ENCODE data around the gene CYP2D6.
"Not testable (repeated sequence)": the region's sequence is repeated elsewhere in the genome, so short reads cannot be mapped to it uniquely, and the experiment has no call there.

- TF ChIP-seq CTCF (IDR thresholded peaks at IDR 0.05; ENCODE audit: low read length); EZH2 (IDR thresholded peaks at IDR 0.05; ENCODE audit: borderline replicate concordance, low read length): not testable (repeated sequence)
Measured at GRCh38 chr22:42130182-42130581, 428 bp downstream of the CYP2D6 start.

All from OCI-LY1 (cell line).